Colon (tissue), 2 donors: ENCODE data around the gene HPS3.

Experiments
- FAIRE-seq: peaks from 2 replicates; lab custom pipeline; 2012; peaks lifted over from hg19 to GRCh38; lab: Jason Lieb, UNC
- donor health status: control.
- donor health status: control.

The HPS3 gene

GRCh38 chr3:149120051-149120972 lies 9.1 kb upstream of the HPS3 start:
- no peak for FAIRE-seq

GRCh38 chr3:149122721-149123578 lies 6.5 kb upstream of the HPS3 start:
- peak; percentile 55 for FAIRE-seq

- FAIRE-seq = no peak
Measured at GRCh38 chr3:149128821-149129220, 617 bp upstream of the HPS3 start.

GRCh38 chr3:149131589-149131988 lies 2.2 kb downstream of the HPS3 start:
- FAIRE-seq = no peak

- FAIRE-seq = no peak
Measured at GRCh38 chr3:149134575-149134974, 5.1 kb downstream of the HPS3 start.

GRCh38 chr3:149142682-149143081 lies 13.2 kb downstream of the HPS3 start:
- no peak for FAIRE-seq

- no peak for FAIRE-seq
Measured at GRCh38 chr3:149145356-149145755, 15.9 kb downstream of the HPS3 start.

- FAIRE-seq = no peak
Measured at GRCh38 chr3:149145974-149146373, 16.5 kb downstream of the HPS3 start.

- FAIRE-seq = no peak
Measured at GRCh38 chr3:149150436-149150835, 21.0 kb downstream of the HPS3 start.

GRCh38 chr3:149151843-149152242 lies 22.4 kb downstream of the HPS3 start:
- no peak for FAIRE-seq

- no peak for FAIRE-seq
Measured at GRCh38 chr3:149152420-149152819, 23.0 kb downstream of the HPS3 start.

GRCh38 chr3:149153402-149153801 lies 24.0 kb downstream of the HPS3 start:
- no peak for FAIRE-seq

GRCh38 chr3:149160754-149161300 lies 31.4 kb downstream of the HPS3 start:
- FAIRE-seq = no peak

GRCh38 chr3:149162007-149162406 lies 32.6 kb downstream of the HPS3 start:
- no peak for FAIRE-seq

- no peak for FAIRE-seq
Measured at GRCh38 chr3:149163066-149163465, 33.6 kb downstream of the HPS3 start.

GRCh38 chr3:149167898-149168297 lies 38.5 kb downstream of the HPS3 start:
- FAIRE-seq = no peak

- no peak for FAIRE-seq
Measured at GRCh38 chr3:149170672-149171071, 41.2 kb downstream of the HPS3 start.

GRCh38 chr3:149174901-149175300 lies 45.5 kb downstream of the HPS3 start:
- FAIRE-seq = no peak

- no peak for FAIRE-seq
Measured at GRCh38 chr3:149177122-149177521, 47.7 kb downstream of the HPS3 start.

GRCh38 chr3:149179220-149179619 lies 49.8 kb downstream of the HPS3 start:
- FAIRE-seq = no peak

- no peak for FAIRE-seq
Measured at GRCh38 chr3:149180057-149180573, 50.7 kb downstream of the HPS3 start.

- FAIRE-seq = no peak
Measured at GRCh38 chr3:149181182-149181581, 51.7 kb downstream of the HPS3 start.

GRCh38 chr3:149186219-149186618 lies 56.8 kb downstream of the HPS3 start:
- FAIRE-seq = no peak
